ENCODE data around the gene ENOSF1. TPM values are rescaled to one million over a fixed set of nuclear protein-coding genes. Genes with fewer than 3 reads are reported as not detected.

ENOSF1 gene
- total RNA-seq, 1 donor from 2014 or later = 96.2 TPM

Other genes with a start within 250 kb of the ENOSF1 start
- 55.2 TPM for gene COLEC12, start 211.9 kb downstream of the ENOSF1 start, total RNA-seq
- gene CETN1, start 132.2 kb downstream of the ENOSF1 start, total RNA-seq = not detected
- gene CLUL1, start 115.6 kb downstream of the ENOSF1 start, total RNA-seq = 3.2 TPM
- gene TYMS, start 55.0 kb downstream of the ENOSF1 start, total RNA-seq = 4.6 TPM
- 56.0 TPM for gene YES1, start 99.6 kb upstream of the ENOSF1 start, total RNA-seq
- 1.5 TPM for gene ADCYAP1, start 192.2 kb upstream of the ENOSF1 start, total RNA-seq

Data from upper lobe of right lung (tissue), 1 donor.